Measurements from ENCODE around the gene SLX4.

The SLX4 gene

GRCh38 chr16:3607161-3607560, 4.2 kb downstream of the SLX4 start:
- no peak for TF ChIP-seq EZH2phosphoT487 (IDR thresholded peaks at IDR 0.05; ENCODE audit: low read length)
- no peak for TF ChIP-seq EZH2 (optimal IDR thresholded peaks at IDR 0.05; ENCODE audit: low read depth, low read length)
- no peak for TF ChIP-seq CTCF (IDR thresholded peaks at IDR 0.05; ENCODE audit: low read length)
- no peak for DNase-seq
- Histone ChIP-seq H3K4me1 (ENCODE audit: low read length) (peaks cover 6% of the 10 kb centered on the region), H3K4me2 (ENCODE audit: low read depth, low read length) (no peak overlapping the region), H3K36me3 (replicated peaks; ENCODE audit: insufficient read depth, low read length) (no peaks in the 10 kb centered on the region), H3K9me3 (replicated peaks; ENCODE audit: insufficient read depth, low read length) (no peaks in the 10 kb centered on the region), H3K27ac (ENCODE audit: low read length) (no peak overlapping the region), H3K9ac (ENCODE audit: low read length) (no peak overlapping the region), H3K79me2 (ENCODE audit: low read length) (peaks cover 16% of the 10 kb centered on the region), H3K4me3 (ENCODE audit: low read length) (no peak overlapping the region), H3F3A (ENCODE audit: insufficient read depth, low read length) (peaks cover 3% of the 10 kb centered on the region; the same call in 1 of the 2 replicates), H2AFZ (ENCODE audit: low read length) (no peak overlapping the region), H3K9me2 (replicated peaks; ENCODE audit: insufficient read depth, low read length) (no peaks in the 10 kb centered on the region), H3K27me3 (replicated peaks; ENCODE audit: insufficient read depth, low read length) (no peaks in the 10 kb centered on the region), H4K20me1 (ENCODE audit: insufficient read depth, low read length) (no peaks in the 10 kb centered on the region)

- no peak overlapping the region for H3K4me2 ChIP-seq (ENCODE audit: low read depth, low read length)
- no peaks in the 10 kb centered on the region for H3K9me3 ChIP-seq (replicated peaks; ENCODE audit: insufficient read depth, low read length)
- no peak overlapping the region for H3K27ac ChIP-seq (ENCODE audit: low read length)
- no peak for DNase-seq
- TF ChIP-seq CTCF (IDR thresholded peaks at IDR 0.05; ENCODE audit: low read length): no peak
- TF ChIP-seq EZH2phosphoT487 (IDR thresholded peaks at IDR 0.05; ENCODE audit: low read length): no peak
- TF ChIP-seq EZH2 (optimal IDR thresholded peaks at IDR 0.05; ENCODE audit: low read depth, low read length): no peak
- H2AFZ ChIP-seq (ENCODE audit: low read length): no peak overlapping the region
- H3K9me2 ChIP-seq (replicated peaks; ENCODE audit: insufficient read depth, low read length): no peaks in the 10 kb centered on the region
- no peaks in the 10 kb centered on the region for H3K27me3 ChIP-seq (replicated peaks; ENCODE audit: insufficient read depth, low read length)
- H3K4me1 ChIP-seq (ENCODE audit: low read length): peaks cover 6% of the 10 kb centered on the region
- no peaks in the 10 kb centered on the region for H4K20me1 ChIP-seq (ENCODE audit: insufficient read depth, low read length)
- peaks cover 11% of the 10 kb centered on the region for H3K79me2 ChIP-seq (ENCODE audit: low read length)
- H3K9ac ChIP-seq (ENCODE audit: low read length): no peak overlapping the region
- H3F3A ChIP-seq (ENCODE audit: insufficient read depth, low read length): no peaks in the 10 kb centered on the region
- no peak overlapping the region for H3K4me3 ChIP-seq (ENCODE audit: low read length)
- no peaks in the 10 kb centered on the region for H3K36me3 ChIP-seq (replicated peaks; ENCODE audit: insufficient read depth, low read length)
These were observed 5.0 kb downstream of the SLX4 start for GRCh38 chr16:3606441-3606840.

- no peak for DNase-seq
- Histone ChIP-seq H3K27ac (ENCODE audit: low read length) (no peak overlapping the region), H3K4me2 (ENCODE audit: low read depth, low read length) (no peak overlapping the region), H3K9ac (ENCODE audit: low read length) (no peak overlapping the region), H3F3A (ENCODE audit: insufficient read depth, low read length) (no peaks in the 10 kb centered on the region), H3K79me2 (ENCODE audit: low read length) (no peaks in the 10 kb centered on the region), H3K4me1 (ENCODE audit: low read length) (no peaks in the 10 kb centered on the region), H3K9me2 (replicated peaks; ENCODE audit: insufficient read depth, low read length) (no peaks in the 10 kb centered on the region), H3K4me3 (ENCODE audit: low read length) (no peak overlapping the region), H3K9me3 (replicated peaks; ENCODE audit: insufficient read depth, low read length) (no peaks in the 10 kb centered on the region), H3K27me3 (replicated peaks; ENCODE audit: insufficient read depth, low read length) (no peaks in the 10 kb centered on the region), H3K36me3 (replicated peaks; ENCODE audit: insufficient read depth, low read length) (no peaks in the 10 kb centered on the region), H4K20me1 (ENCODE audit: insufficient read depth, low read length) (no peaks in the 10 kb centered on the region), H2AFZ (ENCODE audit: low read length) (no peak overlapping the region)
- TF ChIP-seq EZH2phosphoT487 (IDR thresholded peaks at IDR 0.05; ENCODE audit: low read length) (no peak), CTCF (IDR thresholded peaks at IDR 0.05; ENCODE audit: low read length) (no peak), EZH2 (optimal IDR thresholded peaks at IDR 0.05; ENCODE audit: low read depth, low read length) (no peak)
These were observed 9.1 kb downstream of the SLX4 start for GRCh38 chr16:3602320-3602653.

Measured in MM.1S (cell line).